Fibroblast of lung (primary cell): Measurements from ENCODE around the gene NEU2.

Experiments
- CTCF ChIP-seq, 2 donors: IDR thresholded peaks in 1 of 2; conservative IDR thresholded peaks in 1 of 2; 1 replicate in 1 of 2; 2 replicates in 1 of 2; pipeline ENCODE4 v1.5.1; 2011 to 2012; ENCODE audit warnings: low read length in 2 of 2, control low read depth in 1 of 2, inconsistent platforms in 1 of 2, low read depth in 1 of 2, mild to moderate bottlenecking in 1 of 2
- EZH2 ChIP-seq: IDR thresholded peaks from 2 replicates; pipeline ENCODE4 v1.5.1; 2012; ENCODE audit warnings: low read length, control low read depth, mild to moderate bottlenecking; ENCODE audit errors: missing control alignments

- TF ChIP-seq CTCF (conservative IDR thresholded peaks at IDR 0.05 in 1 of 2, IDR thresholded peaks at IDR 0.05 in 1 of 2; ENCODE audit: low read depth in 1 of 2, low read length in 2 of 2): no peak
- TF ChIP-seq EZH2: no peak
Measured at GRCh38 chr2:233060980-233061590, 28.6 kb downstream of the NEU2 start.
